HG02840 (cell line): ENCODE results near the gene DRD2.

Experiments
- ATAC-seq: cut with Tn5 transposase; IDR thresholded peaks from one replicate; pipeline ENCODE4 v1.9.1; 2021; ENCODE audit warnings: mild to moderate bottlenecking, moderate library complexity, moderate number of reproducible peaks; ENCODE audit not compliant: unreplicated experiment, low FRiP score

DRD2 gene

GRCh38 chr11:113487622-113488021 is 12.4 kb upstream of the DRD2 start:
- ATAC-seq, result no peak

- no peak for ATAC-seq
Measured at GRCh38 chr11:113484223-113484622, 9.0 kb upstream of the DRD2 start.

- no peak for ATAC-seq
Measured at GRCh38 chr11:113481672-113482071, 6.5 kb upstream of the DRD2 start.

- ATAC-seq, result no peak
Measured at GRCh38 chr11:113481226-113481625, 6.0 kb upstream of the DRD2 start.

- no peak for ATAC-seq
Measured at GRCh38 chr11:113477321-113477720, 2.1 kb upstream of the DRD2 start.

- ATAC-seq, result no peak
Measured at GRCh38 chr11:113476553-113476952, 1.4 kb upstream of the DRD2 start.

GRCh38 chr11:113474362-113475159 is 637 bp downstream of the DRD2 start:
- ATAC-seq, result no peak

GRCh38 chr11:113473983-113474361 is 1.2 kb downstream of the DRD2 start:
- no peak for ATAC-seq

GRCh38 chr11:113472471-113472870 is 2.7 kb downstream of the DRD2 start:
- ATAC-seq, result no peak

GRCh38 chr11:113470233-113470632 is 5.0 kb downstream of the DRD2 start:
- ATAC-seq, result no peak

GRCh38 chr11:113468726-113469345 is 6.4 kb downstream of the DRD2 start:
- no peak for ATAC-seq

GRCh38 chr11:113467545-113467944 is 7.7 kb downstream of the DRD2 start:
- no peak for ATAC-seq

- ATAC-seq, result no peak
Measured at GRCh38 chr11:113465786-113466185, 9.4 kb downstream of the DRD2 start.

- ATAC-seq, result no peak
Measured at GRCh38 chr11:113464416-113464815, 10.8 kb downstream of the DRD2 start.

GRCh38 chr11:113462830-113463229 is 12.4 kb downstream of the DRD2 start:
- ATAC-seq, result no peak

- no peak for ATAC-seq
Measured at GRCh38 chr11:113461639-113462038, 13.6 kb downstream of the DRD2 start.

GRCh38 chr11:113460469-113460868 is 14.7 kb downstream of the DRD2 start:
- no peak for ATAC-seq

GRCh38 chr11:113458189-113458588 is 17.0 kb downstream of the DRD2 start:
- no peak for ATAC-seq

- no peak for ATAC-seq
Measured at GRCh38 chr11:113457784-113458183, 17.4 kb downstream of the DRD2 start.

- no peak for ATAC-seq
Measured at GRCh38 chr11:113454455-113454854, 20.7 kb downstream of the DRD2 start.

GRCh38 chr11:113449743-113450142 is 25.5 kb downstream of the DRD2 start:
- ATAC-seq, result no peak

GRCh38 chr11:113448316-113448677 is 26.9 kb downstream of the DRD2 start:
- ATAC-seq, result no peak
